GM23338 (cell line): ENCODE data around the gene SEZ6L. TPM values are rescaled to one million over a fixed set of nuclear protein-coding genes. Genes with fewer than 3 reads are reported as not detected.
A peak's percentile ranks its signal among the peaks of the same experiment; 100 is the strongest.

ENCODE experiments used
- ATAC-seq: fragments of 200-7000 bp; cut with Tn5 transposase; 3 replicates; pipeline ENCODE4 v1.9.1; 2020
- DNase-seq: peaks from one replicate; pipeline ENCODE4 v3.0.0-alpha.2; 2015; ENCODE audit warnings: low spot score
- H2AFZ ChIP-seq: fragments of 200-600 bp; sonication (generic); 2 replicates; pipeline ENCODE4 v1.8.0; 2016; ENCODE audit warnings: antibody characterized with exemption, mild to moderate bottlenecking, moderate library complexity
- H3F3A ChIP-seq: fragments of 200-600 bp; sonication (generic); replicated peaks from 2 replicates; pipeline ENCODE4 v1.8.0; 2017; ENCODE audit warnings: antibody characterized with exemption, mixed run types, low read depth
- H3K27ac ChIP-seq: fragments of 200-600 bp; sonication (generic); 2 replicates; pipeline ENCODE4 v1.6.1; 2016; ENCODE audit warnings: low read depth
- H3K27me3 ChIP-seq: fragments of 200-600 bp; sonication (generic); 2 replicates; pipeline ENCODE4 v1.8.0; 2016; ENCODE audit warnings: mild to moderate bottlenecking, mixed run types, moderate library complexity; ENCODE audit not compliant: insufficient read depth
- H3K36me3 ChIP-seq: fragments of 200-600 bp; sonication (generic); 2 replicates; pipeline ENCODE4 v1.8.0; 2016; ENCODE audit warnings: mild to moderate bottlenecking; ENCODE audit not compliant: insufficient read depth
- H3K4me1 ChIP-seq: fragments of 200-600 bp; sonication (generic); 2 replicates; pipeline ENCODE4 v1.8.0; 2016; ENCODE audit warnings: mild to moderate bottlenecking, moderate library complexity; ENCODE audit not compliant: insufficient read depth
- H3K4me2 ChIP-seq: fragments of 200-600 bp; sonication (generic); 2 replicates; pipeline ENCODE4 v1.7.1; 2017; ENCODE audit warnings: mixed run types
- H3K4me3 ChIP-seq: fragments of 200-600 bp; sonication (generic); 2 replicates; pipeline ENCODE4 v1.6.1; 2016; ENCODE audit warnings: mixed run types
- H3K79me2 ChIP-seq: fragments of 200-600 bp; sonication (generic); replicated peaks from 2 replicates; pipeline ENCODE4 v1.8.0; 2017; ENCODE audit warnings: mild to moderate bottlenecking; ENCODE audit not compliant: insufficient read depth
- H3K9me2 ChIP-seq: fragments of 200-600 bp; sonication (generic); 2 replicates; pipeline ENCODE4 v1.8.0; 2017; ENCODE audit not compliant: insufficient read depth
- H4K20me1 ChIP-seq: fragments of 200-600 bp; sonication (generic); replicated peaks from 2 replicates; pipeline ENCODE4 v1.8.0; 2017; ENCODE audit warnings: mild to moderate bottlenecking; ENCODE audit not compliant: insufficient read depth
- H3K27ac Mint-ChIP-seq: 2 replicates; pipeline ENCODE4 v1.8.0; 2020; ENCODE audit warnings: inconsistent platforms, mild to moderate bottlenecking, moderate library complexity, mixed read lengths
- H3K27me3 Mint-ChIP-seq: 3 replicates; pipeline ENCODE4 v1.8.0; 2022; ENCODE audit warnings: low read depth, mild to moderate bottlenecking, moderate library complexity, mixed read lengths, inconsistent platforms; ENCODE audit not compliant: insufficient read depth, poor library complexity
- H3K36me3 Mint-ChIP-seq: 3 replicates; pipeline ENCODE4 v1.8.0; 2021; ENCODE audit warnings: low read depth, mild to moderate bottlenecking, inconsistent platforms, moderate library complexity, mixed read lengths
- H3K4me1 Mint-ChIP-seq: 3 replicates; pipeline ENCODE4 v1.8.0; 2020; ENCODE audit warnings: mild to moderate bottlenecking, inconsistent platforms, mixed read lengths
- H3K4me3 Mint-ChIP-seq: 3 replicates; pipeline ENCODE4 v1.8.0; 2021; ENCODE audit warnings: moderate library complexity, mild to moderate bottlenecking, inconsistent platforms, mixed read lengths
- H3K9me3 Mint-ChIP-seq: 3 replicates; pipeline ENCODE4 v1.8.0; 2020; ENCODE audit warnings: moderate library complexity, mild to moderate bottlenecking, inconsistent platforms, mixed read lengths
- CREB1 ChIP-seq: fragments of 250-450 bp; sonication (Bioruptor Pico); IDR thresholded peaks from 2 replicates; pipeline ENCODE4 v1.5.0; 2020; ENCODE audit warnings: low read depth, mild to moderate bottlenecking, moderate library complexity
- CTCF ChIP-seq, 2 experiments: fragments of 200-600 bp in 1 of 2; sonication (generic) in 1 of 2; conservative IDR thresholded peaks; 2 replicates each; pipeline versions ENCODE4 v1.5.1 to v1.6.1; 2016 to 2017; ENCODE audit warnings: antibody characterized with exemption in 2 of 2, low read depth in 2 of 2, mild to moderate bottlenecking in 2 of 2, moderate library complexity in 1 of 2
- ETS1 ChIP-seq: IDR thresholded peaks from 2 replicates; pipeline ENCODE4 v1.6.1; 2016; ENCODE audit warnings: antibody characterized with exemption
- EZH2 ChIP-seq: fragments of 200-600 bp; sonication (generic); IDR thresholded peaks from one replicate; pipeline ENCODE4 v1.8.0; 2017; ENCODE audit warnings: antibody characterized with exemption, mild to moderate bottlenecking, low read depth; ENCODE audit not compliant: unreplicated experiment
- EZH2phosphoT487 ChIP-seq: fragments of 200-600 bp; sonication (generic); IDR thresholded peaks from one replicate; pipeline ENCODE4 v1.8.1; 2018; ENCODE audit warnings: antibody characterized with exemption; ENCODE audit not compliant: unreplicated experiment
- JUNB ChIP-seq: IDR thresholded peaks from one replicate; pipeline ENCODE4 v1.6.1; 2016; ENCODE audit warnings: antibody characterized with exemption; ENCODE audit not compliant: unreplicated experiment
- NANOG ChIP-seq: IDR thresholded peaks from 2 replicates; pipeline ENCODE4 v1.6.1; 2016; ENCODE audit warnings: antibody characterized with exemption, borderline replicate concordance
- ZNF114 ChIP-seq: fragments of 250-450 bp; sonication (Bioruptor Pico); IDR thresholded peaks from 2 replicates; pipeline ENCODE4 v1.5.0; 2020; ENCODE audit warnings: mild to moderate bottlenecking, moderate library complexity
- ZNF331 ChIP-seq: fragments of 250-450 bp; sonication (Bioruptor Pico); IDR thresholded peaks from 2 replicates; pipeline ENCODE4 v1.5.0; 2020; ENCODE audit warnings: low read depth, mild to moderate bottlenecking, moderate library complexity
- ZNF462 ChIP-seq: fragments of 250-450 bp; sonication (Bioruptor Pico); IDR thresholded peaks from 2 replicates; pipeline ENCODE4 v1.5.0; 2020; ENCODE audit warnings: mild to moderate bottlenecking, moderate library complexity
- polyA plus RNA-seq: library from polyadenylated mRNA; unstranded; fragments of >200 nt; fragmentation: Nextera tagmentation; extraction: Ambion mirVana; gene quantifications from 2 replicates; pipeline ENCODE4 v1.2.1, GENCODE V29; 2016
- total RNA-seq: library from RNA; depleted of rRNA; stranded (reverse); fragments of >200 nt; shearing (Covaris generic); gene quantifications from 2 replicates; pipeline ENCODE4 v1.2.3, GENCODE V29; 2014

SEZ6L gene
- total and polyA plus RNA-seq, 2 experiments from 2014 or later, result 0.13 to 0.24 TPM

GRCh38 chr22:26164174-26164573 lies 5.1 kb upstream of the SEZ6L start:
- Histone ChIP-seq H3K9me2 (no peaks in the 10 kb centered on the region), H2AFZ (no peak overlapping the region), H3K4me1 (peaks cover 9% of the 10 kb centered on the region; the same call in 1 of the 2 replicates), H3K4me2 (no peak overlapping the region), H3K36me3 (no peaks in the 10 kb centered on the region), H3K27me3 (peaks cover 35% of the 10 kb centered on the region), H3F3A (no peaks in the 10 kb centered on the region), H3K79me2 (no peaks in the 10 kb centered on the region), H3K4me3 (no peak overlapping the region), H4K20me1 (no peaks in the 10 kb centered on the region), H3K27ac (no peak overlapping the region)
- no peaks in the 10 kb centered on the region for H3K36me3 Mint-ChIP-seq
- DNase-seq (no peak), ATAC-seq (no peak)
- H3K27ac Mint-ChIP-seq, result no peak overlapping the region
- H3K4me3 Mint-ChIP-seq, result no peak overlapping the region
- peaks cover 11% of the 10 kb centered on the region for H3K4me1 Mint-ChIP-seq
- H3K9me3 Mint-ChIP-seq, result no peaks in the 10 kb centered on the region; the same call in 2 of the 3 replicates
- TF ChIP-seq CTCF (conservative IDR thresholded peaks at IDR 0.05; ENCODE audit: low read depth in 2 of 2) (no peak), EZH2 (no peak), ETS1 (no peak), ZNF114 (CRISPR knock-in tag) (no peak), EZH2phosphoT487 (no peak)
- H3K27me3 Mint-ChIP-seq, result peaks cover 13% of the 10 kb centered on the region

- peak overlapping the region; percentile 91 for H3K4me2 ChIP-seq
- H3K4me3 Mint-ChIP-seq, result peak overlapping the region; percentile 80
- H3K27ac ChIP-seq, result no peak overlapping the region
Observed at GRCh38 chr22:26168330-26168851, 871 bp upstream of the SEZ6L start.

More at GRCh38 chr22:26168330-26168851, 871 bp upstream of the SEZ6L start:
- Mint-ChIP-seq H3K4me1 (peaks cover 18% of the 10 kb centered on the region), H3K27me3 (peaks cover 34% of the 10 kb centered on the region), H3K27ac (no peak overlapping the region), H3K36me3 (no peaks in the 10 kb centered on the region), H3K9me3 (no peaks in the 10 kb centered on the region; the same call in 2 of the 3 replicates)
- peak; percentile 48 for ATAC-seq
- Histone ChIP-seq H3K4me3 (peak overlapping the region; percentile 85), H3K27me3 (peaks cover 65% of the 10 kb centered on the region), H4K20me1 (peaks cover 10% of the 10 kb centered on the region; the same call in 1 of the 2 replicates), H3K36me3 (no peaks in the 10 kb centered on the region), H2AFZ (peak overlapping the region; percentile 90), H3K4me1 (peaks cover 16% of the 10 kb centered on the region; the same call in 1 of the 2 replicates), H3K9me2 (no peaks in the 10 kb centered on the region), H3F3A (no peaks in the 10 kb centered on the region), H3K79me2 (no peaks in the 10 kb centered on the region)
- TF ChIP-seq EZH2phosphoT487, result no peak
- no peak for TF ChIP-seq JUNB
- TF ChIP-seq ZNF462 (CRISPR knock-in tag), result no peak
- no peak for TF ChIP-seq ZNF331 (CRISPR knock-in tag)
- no peak for TF ChIP-seq NANOG
- TF ChIP-seq CREB1 (CRISPR knock-in tag), result no peak
- DNase-seq, result peak; percentile 54
